ENCODE results near the gene MAPK1. TPM values are rescaled to one million over a fixed set of nuclear protein-coding genes. Genes with fewer than 3 reads are reported as not detected.

The MAPK1 gene
- total RNA-seq, 4 donors from 2014 or later: 72.3 to 121 (median 85.2) TPM

DNA sequence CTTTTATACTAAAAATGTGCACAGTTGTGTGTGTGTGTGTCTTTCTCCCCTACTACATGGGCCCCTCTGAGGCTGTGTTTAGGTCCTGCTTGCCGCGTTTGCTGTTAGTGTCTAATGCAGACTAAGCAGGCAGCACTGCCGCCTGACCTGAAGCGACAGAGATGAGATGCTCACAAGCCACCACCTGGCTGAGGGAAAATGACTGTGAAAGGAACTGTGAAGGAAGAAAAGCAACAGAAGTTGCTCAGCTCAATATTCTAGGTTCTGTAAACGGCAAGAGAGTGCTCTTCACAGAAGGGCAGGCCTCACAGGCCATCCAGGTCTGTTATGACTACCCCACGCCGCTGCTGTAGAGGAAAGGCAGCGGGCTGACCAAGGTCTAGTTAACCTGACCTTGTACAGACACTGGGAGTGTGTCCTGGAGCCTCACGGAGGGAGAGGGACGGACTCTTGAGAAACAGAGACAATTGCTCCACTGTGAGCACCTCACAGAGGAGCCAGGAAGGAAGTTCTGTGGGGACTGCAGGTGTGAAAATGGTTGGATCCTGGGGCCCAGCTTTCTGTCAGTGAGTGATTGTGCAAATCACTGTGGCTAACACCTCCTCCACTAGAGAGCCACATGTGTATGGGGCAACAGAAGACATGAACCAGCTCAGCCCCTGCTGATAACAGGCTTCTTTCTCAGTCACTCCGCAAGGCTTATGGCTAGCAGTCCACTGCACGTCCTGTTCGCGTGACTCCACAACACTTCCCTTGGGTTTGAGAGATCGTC, 100.6 kb downstream of the MAPK1 start:
- DNase-seq (ENCODE audit: low spot score in 2 of 2): no peak
- TF ChIP-seq POLR2A (IDR thresholded peaks at IDR 0.05): no peak
- TF ChIP-seq, protein P1, sequence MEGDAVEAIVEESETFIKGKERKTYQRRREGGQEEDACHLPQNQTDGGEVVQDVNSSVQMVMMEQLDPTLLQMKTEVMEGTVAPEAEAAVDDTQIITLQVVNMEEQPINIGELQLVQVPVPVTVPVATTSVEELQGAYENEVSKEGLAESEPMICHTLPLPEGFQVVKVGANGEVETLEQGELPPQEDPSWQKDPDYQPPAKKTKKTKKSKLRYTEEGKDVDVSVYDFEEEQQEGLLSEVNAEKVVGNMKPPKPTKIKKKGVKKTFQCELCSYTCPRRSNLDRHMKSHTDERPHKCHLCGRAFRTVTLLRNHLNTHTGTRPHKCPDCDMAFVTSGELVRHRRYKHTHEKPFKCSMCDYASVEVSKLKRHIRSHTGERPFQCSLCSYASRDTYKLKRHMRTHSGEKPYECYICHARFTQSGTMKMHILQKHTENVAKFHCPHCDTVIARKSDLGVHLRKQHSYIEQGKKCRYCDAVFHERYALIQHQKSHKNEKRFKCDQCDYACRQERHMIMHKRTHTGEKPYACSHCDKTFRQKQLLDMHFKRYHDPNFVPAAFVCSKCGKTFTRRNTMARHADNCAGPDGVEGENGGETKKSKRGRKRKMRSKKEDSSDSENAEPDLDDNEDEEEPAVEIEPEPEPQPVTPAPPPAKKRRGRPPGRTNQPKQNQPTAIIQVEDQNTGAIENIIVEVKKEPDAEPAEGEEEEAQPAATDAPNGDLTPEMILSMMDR (IDR thresholded peaks at IDR 0.05): no peak
- intact Hi-C loops (cut with DNase I; ENCODE audit: low total_unique reads): no loop called here
- WGBS, 2 donors: 93% methylated on average over 15 of the region's 15 CpGs
- no peak overlapping the region for H3K4me3 ChIP-seq (ENCODE audit: low read depth, poor library complexity, severe bottlenecking)

- TF ChIP-seq, protein P1 (IDR thresholded peaks at IDR 0.05): no peak
- WGBS, 2 donors: 89 to 92% methylated on average over 11 of the region's 11 CpGs
- intact Hi-C loops (cut with DNase I; ENCODE audit: low total_unique reads): no loop called here
- H3K4me3 ChIP-seq (ENCODE audit: low read depth, poor library complexity, severe bottlenecking): no peak overlapping the region
- DNase-seq (ENCODE audit: low spot score in 2 of 2): no peak
Observed at GRCh38 chr22:21765909-21766529, 101.4 kb downstream of the MAPK1 start.

GRCh38 chr22:21764038-21764804, 103.2 kb downstream of the MAPK1 start:
- TF ChIP-seq, protein P1 (IDR thresholded peaks at IDR 0.05): no peak
- TF ChIP-seq POLR2A (IDR thresholded peaks at IDR 0.05): no peak
- WGBS, 2 donors: 83 to 93% methylated on average over 9 of the region's 9 CpGs
- DNase-seq (ENCODE audit: low spot score in 2 of 2): no peak
- intact Hi-C loops (cut with DNase I; ENCODE audit: low total_unique reads): no loop called here
- no peak overlapping the region for H3K4me3 ChIP-seq (ENCODE audit: low read depth, poor library complexity, severe bottlenecking)

DNA sequence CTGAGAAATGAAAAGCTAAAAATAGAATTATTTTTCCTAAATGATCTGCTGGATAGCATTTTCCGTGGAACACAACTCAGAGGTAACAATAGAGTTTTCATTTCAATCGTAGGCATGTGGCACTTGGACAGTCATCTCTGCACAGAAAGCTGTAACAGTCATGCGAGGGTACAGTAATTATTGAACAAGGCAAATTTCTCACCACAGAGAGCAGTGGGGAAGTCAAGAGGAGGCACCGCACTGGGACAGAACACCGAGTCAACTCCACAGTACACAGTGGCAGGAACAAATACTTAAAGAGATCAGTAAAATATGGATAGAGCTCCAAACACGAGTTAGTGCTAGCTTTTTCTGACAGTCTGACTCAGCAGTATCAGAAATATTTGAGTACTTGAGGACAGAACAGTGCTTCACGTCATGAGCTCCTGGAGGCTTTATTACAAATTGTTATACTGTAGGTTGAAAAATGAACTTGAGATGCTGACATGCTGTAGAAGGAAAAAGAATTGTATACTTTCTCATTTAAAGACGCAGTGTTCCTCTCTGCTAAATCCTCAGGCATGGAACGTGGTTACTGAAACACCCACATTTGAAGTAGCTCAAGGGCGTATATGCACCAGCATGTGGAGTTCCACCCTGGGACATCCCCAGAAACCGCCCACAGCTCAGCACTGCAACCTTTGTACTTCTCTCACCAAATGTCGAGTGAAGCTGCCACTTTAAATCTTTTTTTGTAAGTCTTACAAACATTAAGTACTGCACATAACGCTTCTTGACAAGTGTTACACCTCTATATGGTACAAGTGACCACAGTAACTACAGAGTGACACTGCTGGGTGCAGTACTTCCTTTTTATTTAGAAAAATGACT, 104.5 kb downstream of the MAPK1 start:
- 46 to 47% methylated on average over 13 of the region's 13 CpGs for WGBS, 2 donors
- DNase-seq (ENCODE audit: low spot score in 2 of 2): no peak
- no peak overlapping the region for H3K4me3 ChIP-seq (ENCODE audit: low read depth, poor library complexity, severe bottlenecking)
- no peak for TF ChIP-seq POLR2A (IDR thresholded peaks at IDR 0.05)
- TF ChIP-seq, protein P1 (IDR thresholded peaks at IDR 0.05): no peak
- intact Hi-C loops (cut with DNase I; ENCODE audit: low total_unique reads): no loop called here

DNA sequence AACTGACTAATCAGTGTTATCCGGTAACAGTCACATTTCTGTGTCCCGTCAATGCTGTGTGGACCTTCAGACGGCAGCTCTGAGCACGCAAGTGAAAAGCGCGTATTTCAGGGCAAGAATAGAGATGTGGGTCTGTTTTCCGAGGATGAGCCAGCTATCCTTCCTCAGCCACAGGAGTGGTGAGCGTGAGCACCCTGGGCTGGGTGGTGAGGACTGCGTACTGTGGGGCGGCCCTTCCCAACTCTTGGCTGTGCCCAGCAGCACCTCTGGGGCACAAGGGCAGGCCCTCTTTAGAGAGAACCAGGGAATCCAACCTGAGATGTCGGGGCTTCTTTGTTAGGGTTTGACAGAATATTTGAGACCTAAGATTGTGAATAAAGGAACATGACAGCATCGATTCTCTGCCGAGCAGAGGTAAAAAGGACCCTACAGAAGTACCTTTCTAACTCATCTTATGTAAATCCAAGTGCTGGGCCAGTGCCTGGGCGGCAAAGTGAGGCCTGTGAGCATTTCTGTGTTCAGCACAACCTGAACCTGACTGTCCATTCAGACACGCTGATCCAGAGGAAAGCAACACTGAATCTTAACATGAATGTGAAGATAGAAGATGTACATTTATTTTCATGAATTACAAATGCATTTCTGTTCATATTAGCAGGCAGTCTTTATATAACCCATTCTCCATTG, 105.3 kb downstream of the MAPK1 start:
- DNase-seq (ENCODE audit: low spot score in 2 of 2): no peak
- intact Hi-C loops (cut with DNase I; ENCODE audit: low total_unique reads): no loop called here
- WGBS, 2 donors: 92 to 94% methylated on average over 15 of the region's 15 CpGs
- no peak overlapping the region for H3K4me3 ChIP-seq (ENCODE audit: low read depth, poor library complexity, severe bottlenecking)
- TF ChIP-seq, protein P1 (IDR thresholded peaks at IDR 0.05): no peak
- TF ChIP-seq POLR2A (IDR thresholded peaks at IDR 0.05): no peak
